H1 (cell line): ENCODE data around the gene ENTREP3. TPM values are rescaled to one million over a fixed set of nuclear protein-coding genes. Genes with fewer than 3 reads are reported as not detected.

Experiments used
- CTCF ChIA-PET: fragments of 300-600 bp; sonication (Branson Sonifier 250); formaldehyde crosslinking; loops from one replicate; lab custom pipeline; 2021; ENCODE audit not compliant: partially characterized antibody; lab: Charles Lee
- POLR2A ChIA-PET: fragments of 300-600 bp; sonication (Branson Sonifier 250); formaldehyde crosslinking; loops from one replicate; lab custom pipeline; 2021; ENCODE audit warnings: inconsistent platforms; ENCODE audit not compliant: partially characterized antibody; lab: Charles Lee
- DNase-seq, 2 experiments: peaks; one replicate each; pipeline versions ENCODE4 v3.0.0 to v3.0.0-alpha.2; 2010 to 2022; ENCODE audit warnings: low spot score in 2 of 2, low read depth in 1 of 2, mixed read lengths in 1 of 2
- FAIRE-seq: peaks from 2 replicates; lab custom pipeline; 2011; peaks lifted over from hg19 to GRCh38; lab: Jason Lieb, UNC
- H2AFZ ChIP-seq: 2 replicates; pipeline ENCODE4 v1.8.1; 2012; ENCODE audit warnings: low read length, inconsistent platforms
- H2AK5ac ChIP-seq: 2 replicates; pipeline ENCODE4 v1.6.1; 2013; ENCODE audit warnings: low read depth, low read length
- H2BK120ac ChIP-seq: replicated peaks from 2 replicates; pipeline ENCODE3; 2013; ENCODE audit warnings: low read depth, low read length, inconsistent platforms
- H2BK12ac ChIP-seq: 2 replicates; pipeline ENCODE4 v1.6.1; 2013; ENCODE audit warnings: low read depth, low read length
- H2BK15ac ChIP-seq: 2 replicates; pipeline ENCODE4 v1.6.1; 2013; ENCODE audit warnings: low read length
- H2BK20ac ChIP-seq: 2 replicates; pipeline ENCODE4 v1.6.1; 2013; ENCODE audit warnings: low read length
- H2BK5ac ChIP-seq: 2 replicates; pipeline ENCODE4 v1.6.1; 2013; ENCODE audit warnings: low read depth, low read length
- H3K14ac ChIP-seq: 2 replicates; pipeline ENCODE4 v1.6.1; 2013; ENCODE audit warnings: inconsistent platforms; ENCODE audit not compliant: insufficient read length
- H3K18ac ChIP-seq: 2 replicates; pipeline ENCODE4 v1.6.1; 2013; ENCODE audit warnings: low read length; ENCODE audit errors: extremely low read depth
- H3K23ac ChIP-seq: 2 replicates; pipeline ENCODE4 v1.6.1; 2013; ENCODE audit warnings: inconsistent platforms; ENCODE audit not compliant: insufficient read length
- H3K23me2 ChIP-seq: 2 replicates; pipeline ENCODE4 v1.6.1; 2013; ENCODE audit warnings: low read depth, low read length
- H3K27ac ChIP-seq: 2 replicates; pipeline ENCODE4 v1.6.1; 2011; ENCODE audit warnings: low read depth, low read length, inconsistent platforms
- H3K27me3 ChIP-seq, 4 experiments: replicated peaks in 1 of 4; 1 replicate in 1 of 4; 2 replicates in 3 of 4; pipeline versions ENCODE4 v1.6.1 to v1.8.1; 2011 to 2013; ENCODE audit warnings: low read length in 3 of 4, mild to moderate bottlenecking in 3 of 4, inconsistent platforms in 2 of 4, mixed read lengths in 2 of 4, moderate library complexity in 1 of 4; ENCODE audit not compliant: control insufficient read depth in 3 of 4, insufficient read depth in 3 of 4; ENCODE audit errors: extremely low read depth in 1 of 4
- H3K36me3 ChIP-seq, 4 experiments: 2 replicates each; pipeline versions ENCODE4 v1.6.1 to v1.8.1; 2011 to 2013; ENCODE audit warnings: mild to moderate bottlenecking in 4 of 4, low read length in 3 of 4, moderate library complexity in 2 of 4, control low read depth in 1 of 4, inconsistent platforms in 1 of 4; ENCODE audit not compliant: insufficient read depth in 4 of 4, control insufficient read depth in 2 of 4
- H3K4ac ChIP-seq: replicated peaks from 2 replicates; pipeline ENCODE3; 2013; ENCODE audit warnings: low read length, low read depth, mixed read lengths, inconsistent platforms; ENCODE audit not compliant: insufficient read length
- H3K4me1 ChIP-seq, 4 experiments: replicated peaks in 1 of 4; 1 replicate in 1 of 4; 2 replicates in 3 of 4; pipeline versions ENCODE4 v1.6.1 to v1.8.1; 2011 to 2013; ENCODE audit warnings: low read length in 3 of 4, inconsistent platforms in 2 of 4, mixed read lengths in 1 of 4; ENCODE audit not compliant: insufficient read depth in 4 of 4, control insufficient read depth in 3 of 4
- H3K4me2 ChIP-seq, 2 experiments: 2 replicates each; pipeline versions ENCODE4 v1.6.1 to v1.8.1; 2011 to 2013; ENCODE audit warnings: low read depth in 2 of 2, low read length in 2 of 2, control low read depth in 1 of 2, inconsistent platforms in 1 of 2, mild to moderate bottlenecking in 1 of 2; ENCODE audit not compliant: insufficient read depth in 1 of 2
- H3K4me3 ChIP-seq, 4 experiments: fragments of 200-600, 300-600 bp in 1 of 4; sonication (generic), shearing (Covaris generic), sonication (Bioruptor Twin) in 1 of 4; 2 replicates each; pipeline versions ENCODE4 v1.5.1 to v1.8.1; 2011 to 2016; ENCODE audit warnings: low read length in 4 of 4, low read depth in 3 of 4, control low read depth in 2 of 4, inconsistent platforms in 2 of 4, mild to moderate bottlenecking in 2 of 4, mixed read lengths in 1 of 4, moderate library complexity in 1 of 4; ENCODE audit not compliant: insufficient read depth in 2 of 4; ENCODE audit errors: extremely low read depth in 1 of 4
- H3K56ac ChIP-seq: replicated peaks from 2 replicates; pipeline ENCODE3; 2013; ENCODE audit warnings: low read depth, mild to moderate bottlenecking, mixed read lengths, low read length, inconsistent platforms; ENCODE audit not compliant: insufficient read length
- H3K79me1 ChIP-seq: 2 replicates; pipeline ENCODE4 v1.6.1; 2013; ENCODE audit warnings: low read depth, low read length, control low read depth
- H3K79me2 ChIP-seq, 2 experiments: 2 replicates each; pipeline versions ENCODE4 v1.6.1 to v1.8.1; 2012 to 2013; ENCODE audit warnings: low read length in 2 of 2, mild to moderate bottlenecking in 2 of 2, inconsistent platforms in 1 of 2; ENCODE audit not compliant: insufficient read depth in 2 of 2, control insufficient read depth in 1 of 2
- H3K9ac ChIP-seq, 4 experiments: replicated peaks in 1 of 4; 1 replicate in 1 of 4; 2 replicates in 3 of 4; pipeline versions ENCODE4 v1.6.1 to v1.8.1; 2011 to 2013; ENCODE audit warnings: low read depth in 3 of 4, low read length in 3 of 4, control low read depth in 2 of 4, mild to moderate bottlenecking in 2 of 4, moderate library complexity in 2 of 4, inconsistent platforms in 1 of 4; ENCODE audit errors: extremely low read depth in 1 of 4
- H3K9me3 ChIP-seq, 2 experiments: 2 replicates each; pipeline versions ENCODE4 v1.6.1 to v1.8.1; 2012 to 2013; ENCODE audit warnings: mild to moderate bottlenecking in 2 of 2, moderate library complexity in 2 of 2, control low read depth in 1 of 2, inconsistent platforms in 1 of 2, low read depth in 1 of 2, low read length in 1 of 2, mixed read lengths in 1 of 2; ENCODE audit not compliant: insufficient read depth in 2 of 2
- H4K20me1 ChIP-seq, 2 experiments: replicated peaks in 1 of 2; 2 replicates each; pipeline versions ENCODE3 to v1.8.1; 2011 to 2013; ENCODE audit warnings: inconsistent platforms in 2 of 2, low read length in 2 of 2, mild to moderate bottlenecking in 1 of 2; ENCODE audit not compliant: insufficient read depth in 2 of 2, control insufficient read depth in 1 of 2
- H4K5ac ChIP-seq: 2 replicates; pipeline ENCODE4 v1.6.1; 2013; ENCODE audit warnings: low read length, low read depth, mixed read lengths, inconsistent platforms; ENCODE audit not compliant: insufficient read length
- H4K8ac ChIP-seq: 2 replicates; pipeline ENCODE4 v1.8.0; 2013; ENCODE audit warnings: mild to moderate bottlenecking, moderate library complexity, low read length, inconsistent platforms; ENCODE audit not compliant: insufficient read depth; ENCODE audit errors: extremely low read depth
- H4K91ac ChIP-seq: replicated peaks from 2 replicates; pipeline ENCODE3; 2013; ENCODE audit warnings: low read length, mixed read lengths, inconsistent platforms; ENCODE audit not compliant: insufficient read length
- PHF8 ChIP-seq: fragments of 200-600 bp; sonication (generic); conservative IDR thresholded peaks from 2 replicates; pipeline ENCODE4 v1.7.1; 2012; ENCODE audit warnings: low read depth, mild to moderate bottlenecking, inconsistent platforms, low read length, moderate library complexity
- whole genome bisulfite sequencing, 2 experiments: shearing (Covaris generic) in 1 of 2; methylation state at CpG; one replicate each; pipeline versions ENCODE4 v1.1.6 to v1.1.7; 2013 to 2015; ENCODE audit warnings: low lambda C conversion rate in 2 of 2, mixed read lengths in 2 of 2, inconsistent platforms in 1 of 2, low coverage in 1 of 2, missing lambda C conversion rate in 1 of 2; ENCODE audit not compliant: insufficient replicate concordance in 2 of 2, insufficient coverage in 1 of 2, insufficient read length in 1 of 2; ENCODE audit errors: extremely low coverage in 1 of 2, missing lambda C conversion rate in 1 of 2; 5-methylcytosine and 5-hydroxymethylcytosine counted together
- polyA plus RNA-seq, 7 experiments: library from polyadenylated mRNA; depleted of rRNA in 3 of 7; stranded (reverse) in 5 of 7; unstranded in 2 of 7; fragments of >200 nt in 5 of 7; fragments of 200-250 nt in 2 of 7; gene quantifications; 1 replicate in 5 of 7; 2 replicates in 1 of 7; 4 replicates in 1 of 7; pipeline versions ENCODE4 v1.2.1 to v1.2.3, GENCODE V29; 2011 to 2013; ENCODE audit warnings: missing spikeins in 2 of 7, mixed read lengths in 2 of 7
- total RNA-seq: library from RNA; stranded (reverse); fragmentation: NEBNext Ultra II Directional; extraction: Animal tissue kit (Norgen Biotek cat#: 25700); gene quantifications from 2 replicates; pipeline ENCODE4 v1.2.1, GENCODE V29; 2021
- TF ChIP-seq, protein P1 (sequence below): IDR thresholded peaks from 2 replicates; pipeline ENCODE4 v1.6.1; 2012; ENCODE audit warnings: inconsistent platforms

Gene ENTREP3
- total and polyA plus RNA-seq, 2 of the 8 experiments (the other 6 are each of a cell fraction or from before 2014, with no cell fraction given): 22.8 to 52.2 TPM

DNA sequence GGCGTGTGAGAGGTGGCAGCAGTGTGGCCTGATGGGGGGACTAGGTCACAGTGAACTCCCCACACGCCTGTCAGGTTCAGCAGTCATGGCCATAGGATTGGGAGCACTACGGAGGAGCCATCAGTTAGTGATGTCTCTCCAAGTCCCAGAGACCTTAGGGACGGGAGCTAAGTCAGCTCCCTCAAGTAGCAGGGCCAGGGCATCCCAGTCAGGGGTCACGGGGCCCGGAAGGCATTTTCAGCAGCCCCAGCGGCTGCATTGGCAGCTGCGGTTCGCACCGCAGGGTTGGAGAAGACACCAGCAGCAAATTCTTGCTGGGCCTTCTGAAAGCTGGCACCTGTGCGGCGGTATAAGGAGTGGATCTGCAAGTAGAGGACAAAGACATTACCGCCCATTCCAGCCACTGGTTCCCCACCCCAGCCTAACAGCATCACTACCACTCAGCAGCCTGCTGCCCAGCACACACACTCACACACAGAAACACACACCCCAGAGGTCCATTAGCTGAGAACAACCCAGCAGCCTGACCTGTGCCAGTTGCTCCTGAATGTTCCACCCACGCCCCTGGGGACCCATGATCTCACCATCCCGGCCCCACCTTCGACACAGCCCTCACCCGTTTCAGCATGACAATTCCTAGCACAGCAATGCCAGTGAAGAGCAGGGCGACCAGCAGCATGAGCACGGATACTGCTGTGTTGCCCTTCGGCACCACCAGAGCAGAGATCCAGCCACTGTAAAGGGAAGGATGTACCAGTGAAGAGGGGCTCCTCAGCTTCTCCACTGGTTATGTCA, 972 bp upstream of the ENTREP3 start:
- no peak overlapping the region for H3K23ac ChIP-seq
- no peaks in the 10 kb centered on the region for H3K27me3 ChIP-seq
- DNase-seq (peak in 1 of 2 experiments; percentile 48), FAIRE-seq (no peak)
- no peak overlapping the region for H2BK120ac ChIP-seq
- H3K79me1 ChIP-seq: peaks cover 3% of the 10 kb centered on the region; the same call in 1 of the 2 replicates
- no peak overlapping the region; the same call in 1 of the 2 replicates for H4K8ac ChIP-seq
- H3K18ac ChIP-seq: no peak overlapping the region
- H3K9ac ChIP-seq: no peak overlapping the region; a peak in 1 of 7 replicates
- H3K14ac ChIP-seq: no peak overlapping the region
- H4K20me1 ChIP-seq: peaks cover 0 to 4% of the 10 kb centered on the region in 2 experiments
- POLR2A ChIA-PET: interaction anchor here (0.5 to 3.0 kb wide), 13 partner anchors 9 to 1421 kb away, joined by 3 to 19 read pairs (median 6); partner anchors contain the start of genes CLK2, HCN3, MTX1 and RUSC1
- no peak overlapping the region for H4K5ac ChIP-seq
- peak overlapping the region; percentile 41 for H4K91ac ChIP-seq
- H3K27ac ChIP-seq: no peak overlapping the region
- no peak overlapping the region for H2AK5ac ChIP-seq
- H3K9me3 ChIP-seq: no peaks in the 10 kb centered on the region
- CTCF ChIA-PET: interaction anchor here (0.8 to 15.2 kb wide), 7 partner anchors 9 to 66 kb away, joined by 3 to 227 read pairs (median 5); partner anchors contain the start of genes CLK2, FDPS and RUSC1
- no peak overlapping the region; the same call in 1 of the 2 replicates for H2BK5ac ChIP-seq
- peak overlapping the region; percentile 79 to 88 for H3K4me2 ChIP-seq
- no peak overlapping the region; the same call in 1 of the 2 replicates for H2BK15ac ChIP-seq
- WGBS, 2 experiments: 84% methylated on average over 20 of the region's 20 CpGs; no CpG with 5 or more reads in 1 of the 2 experiments
- peak overlapping the region; percentile 57 to 91 (median 76); a peak in 6 of 8 replicates for H3K4me3 ChIP-seq
- H2AFZ ChIP-seq: no peak overlapping the region
- no peak overlapping the region for H2BK20ac ChIP-seq
- peaks cover 12% of the 10 kb centered on the region; the same call in 1 of the 2 replicates for H3K23me2 ChIP-seq
- H2BK12ac ChIP-seq: 0 out of 2 replicates have a peak overlapping the region, but pooled peaks have one; percentile 27
- TF ChIP-seq PHF8: 0 out of 2 replicates have a peak, but pooled peaks have one; percentile 7
- TF ChIP-seq, protein P1, sequence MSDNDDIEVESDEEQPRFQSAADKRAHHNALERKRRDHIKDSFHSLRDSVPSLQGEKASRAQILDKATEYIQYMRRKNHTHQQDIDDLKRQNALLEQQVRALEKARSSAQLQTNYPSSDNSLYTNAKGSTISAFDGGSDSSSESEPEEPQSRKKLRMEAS: no peak
- TF ChIP-seq, all 59 proteins: peak for 1
- peak overlapping the region; percentile 51 for H3K4ac ChIP-seq
- no peak overlapping the region for H3K56ac ChIP-seq
- peaks cover 0 to 14% of the 10 kb centered on the region in 2 experiments; a peak in 1 of 4 replicates for H3K79me2 ChIP-seq
- H3K4me1 ChIP-seq: peaks cover 5 to 24% (median 17%) of the 10 kb centered on the region in 4 experiments
- peaks cover 0 to 6% (median 2%) of the 10 kb centered on the region in 4 experiments; a peak in 2 of 8 replicates for H3K36me3 ChIP-seq
